GM21360 (cell line): Measurements from ENCODE around the gene TEX11.
"Not testable (repeated sequence)": the region's sequence is repeated elsewhere in the genome, so short reads cannot be mapped to it uniquely, and the experiment has no call there.

Experiments used
- ATAC-seq: cut with Tn5 transposase; IDR thresholded peaks from one replicate; pipeline ENCODE4 v1.9.1; 2021; ENCODE audit warnings: mild to moderate bottlenecking, moderate library complexity; ENCODE audit not compliant: unreplicated experiment

TEX11 gene

DNA sequence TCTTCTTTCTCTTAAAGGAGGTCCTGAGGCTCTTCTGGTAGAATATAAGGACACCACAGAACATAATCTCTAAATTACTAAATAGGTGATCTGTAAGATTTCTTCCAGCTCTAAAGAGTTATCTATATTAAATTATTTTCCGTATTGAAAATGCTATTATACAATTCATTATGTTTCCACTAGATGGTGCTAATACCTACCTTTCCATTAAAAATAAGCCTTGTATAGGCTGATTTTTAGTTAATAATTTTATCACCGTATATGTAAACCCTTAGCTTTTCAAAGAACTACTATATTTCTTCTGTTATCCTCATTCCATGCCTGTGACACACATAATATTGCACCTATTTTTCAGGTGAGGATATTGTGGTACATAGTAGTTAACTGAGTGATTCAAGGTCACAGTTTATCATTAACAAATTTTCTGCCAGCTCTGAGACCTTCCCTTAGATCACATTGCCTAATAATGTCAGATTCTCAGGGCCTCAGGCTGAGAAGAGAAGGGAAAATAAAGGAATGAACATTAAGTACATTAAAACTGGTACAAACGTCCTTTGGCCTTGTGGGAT is 138.8 kb downstream of the TEX11 start:
- ATAC-seq = no peak

DNA sequence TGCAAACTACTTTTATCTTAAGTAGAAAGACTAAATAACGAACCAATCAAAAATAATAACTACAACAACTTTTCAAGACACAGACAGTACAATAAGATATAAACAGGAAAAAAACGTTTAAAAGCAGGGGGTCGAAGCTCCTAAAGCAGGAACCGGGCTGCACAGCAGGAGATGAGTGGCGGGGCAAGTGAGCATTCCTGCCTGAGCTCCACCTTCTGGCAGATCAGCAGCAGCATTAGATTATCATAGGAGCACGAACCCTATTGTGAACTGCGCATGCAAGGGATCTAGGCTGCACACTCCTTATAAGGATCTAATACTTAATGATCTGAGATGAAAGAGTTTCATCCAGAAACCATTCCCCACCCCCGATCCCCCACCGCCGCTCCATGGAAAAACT is 146.2 kb downstream of the TEX11 start:
- ATAC-seq = no peak

DNA sequence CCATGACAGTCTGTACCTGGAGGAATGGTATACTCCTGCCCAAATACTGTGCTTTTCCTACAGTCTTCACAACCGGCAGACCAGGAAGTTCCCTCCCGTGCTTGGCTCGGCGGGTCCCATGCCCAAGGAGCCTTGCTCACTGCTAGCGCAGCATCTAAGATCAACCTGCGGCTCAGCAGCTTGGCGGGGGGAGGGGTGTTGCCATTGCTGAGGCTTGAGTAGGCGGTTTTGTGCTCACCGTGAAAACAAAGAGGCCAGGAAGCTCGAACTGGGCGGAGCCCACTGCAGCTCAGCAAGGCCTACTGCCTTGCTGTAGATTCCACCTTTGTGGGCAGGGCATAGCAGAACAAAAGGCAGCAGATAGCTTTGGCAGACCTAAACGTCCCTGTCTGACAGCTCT is 152.7 kb downstream of the TEX11 start:
- ATAC-seq = no peak

DNA sequence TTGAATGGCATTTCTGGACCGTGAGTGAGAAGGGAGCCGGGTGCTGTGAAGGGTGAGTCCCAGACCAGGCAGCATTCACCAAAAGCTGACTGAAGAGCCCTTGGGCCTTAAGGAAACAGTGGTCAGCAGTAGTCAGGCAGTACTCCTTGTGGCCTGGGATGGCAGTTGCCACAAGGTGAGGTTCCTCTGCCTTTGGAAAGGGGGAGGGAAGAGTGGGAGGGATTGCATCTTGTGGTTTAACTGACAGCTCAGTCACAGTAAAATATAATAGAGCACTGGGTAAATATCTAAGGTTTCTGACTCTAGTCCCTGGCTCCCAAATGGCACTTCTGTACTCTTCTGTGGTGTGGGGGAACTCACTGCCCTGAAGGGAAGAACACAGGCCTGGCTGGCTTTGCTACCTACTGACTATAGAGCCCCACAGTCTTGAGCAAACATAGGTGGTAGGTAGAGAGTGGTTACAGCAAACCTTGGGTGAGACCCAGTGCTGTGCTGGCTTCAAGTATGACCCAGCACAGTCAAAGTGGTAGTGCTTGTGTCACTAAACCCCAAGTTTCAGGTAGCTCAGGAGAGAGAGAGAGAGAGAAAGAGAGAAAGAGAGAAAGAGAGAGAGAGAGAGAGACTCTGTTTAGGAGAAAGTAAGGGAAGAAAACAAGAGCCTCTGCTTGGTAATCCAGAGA is 154.2 kb downstream of the TEX11 start:
- no peak for ATAC-seq

DNA sequence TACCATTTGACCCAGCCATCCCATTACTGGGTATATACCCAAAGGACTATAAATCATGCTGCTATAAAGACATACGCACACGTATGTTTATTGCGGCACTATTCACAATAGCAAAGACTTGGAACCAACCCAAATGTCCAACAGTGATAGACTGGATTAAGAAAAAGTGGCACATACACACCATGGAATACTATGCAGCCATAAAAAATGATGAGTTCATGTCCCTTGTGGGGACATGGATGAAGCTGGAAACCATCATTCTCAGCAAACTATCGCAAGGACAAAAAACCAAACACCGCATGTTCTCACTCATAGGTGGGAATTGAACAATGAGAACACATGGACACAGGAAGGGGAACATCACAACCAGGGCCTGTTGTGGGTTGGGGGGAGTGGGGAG is 174.7 kb downstream of the TEX11 start:
- not testable (repeated sequence) for ATAC-seq

DNA sequence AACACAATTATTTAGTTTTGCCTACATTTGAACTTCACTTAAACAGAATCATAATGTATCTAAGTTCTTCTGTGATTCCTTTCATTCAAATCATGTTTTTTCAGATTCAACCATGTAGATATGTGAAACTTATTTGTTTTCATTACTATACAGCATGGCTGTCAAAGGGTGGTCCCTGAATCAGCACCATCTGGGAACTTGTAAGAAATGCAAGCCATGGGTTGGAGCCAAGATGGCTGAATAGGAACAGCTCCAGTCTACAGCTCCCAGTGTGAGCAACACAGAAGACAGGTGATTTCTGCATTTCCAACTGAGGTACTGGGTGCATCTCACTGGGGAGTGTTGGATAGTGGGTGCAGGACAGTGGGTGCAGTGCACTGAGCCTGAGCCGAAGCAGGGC is 180.6 kb downstream of the TEX11 start:
- not testable (repeated sequence) for ATAC-seq

DNA sequence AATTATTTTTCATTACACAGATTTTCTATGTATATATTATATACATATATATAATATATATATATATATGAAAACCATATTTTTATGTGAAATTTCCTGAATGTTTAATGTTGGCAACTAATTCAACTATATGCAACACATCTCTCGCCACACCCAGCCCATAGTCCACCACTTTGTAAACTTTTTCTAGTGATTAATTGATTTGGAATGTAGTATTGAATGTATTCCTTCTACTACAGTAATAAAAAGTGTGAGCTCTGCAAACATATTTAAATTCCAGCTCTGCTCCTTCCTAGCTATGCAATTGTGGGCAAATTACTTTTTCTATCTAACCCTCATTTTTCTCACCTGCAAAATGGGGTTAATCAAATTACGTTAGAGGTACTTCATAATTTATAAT is 187.8 kb downstream of the TEX11 start:
- no peak for ATAC-seq

DNA sequence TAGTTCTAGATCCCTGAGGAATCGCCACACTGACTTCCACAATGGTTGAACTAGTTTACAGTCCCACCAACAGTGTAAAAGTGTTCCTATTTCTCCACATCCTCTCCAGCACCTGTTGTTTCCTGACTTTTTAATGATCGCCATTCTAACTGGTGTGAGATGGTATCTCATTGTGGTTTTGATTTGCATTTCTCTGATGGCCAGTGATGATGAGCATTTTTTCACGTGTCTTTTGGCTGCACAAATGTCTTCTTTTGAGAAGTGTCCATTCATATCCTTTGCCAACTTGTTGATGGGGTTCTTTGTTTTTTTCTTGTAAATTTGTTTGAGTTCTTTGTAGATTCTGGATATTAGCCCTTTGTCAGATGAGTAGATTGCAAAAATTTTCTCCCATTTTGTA is 197.2 kb downstream of the TEX11 start:
- ATAC-seq = not testable (repeated sequence)

DNA sequence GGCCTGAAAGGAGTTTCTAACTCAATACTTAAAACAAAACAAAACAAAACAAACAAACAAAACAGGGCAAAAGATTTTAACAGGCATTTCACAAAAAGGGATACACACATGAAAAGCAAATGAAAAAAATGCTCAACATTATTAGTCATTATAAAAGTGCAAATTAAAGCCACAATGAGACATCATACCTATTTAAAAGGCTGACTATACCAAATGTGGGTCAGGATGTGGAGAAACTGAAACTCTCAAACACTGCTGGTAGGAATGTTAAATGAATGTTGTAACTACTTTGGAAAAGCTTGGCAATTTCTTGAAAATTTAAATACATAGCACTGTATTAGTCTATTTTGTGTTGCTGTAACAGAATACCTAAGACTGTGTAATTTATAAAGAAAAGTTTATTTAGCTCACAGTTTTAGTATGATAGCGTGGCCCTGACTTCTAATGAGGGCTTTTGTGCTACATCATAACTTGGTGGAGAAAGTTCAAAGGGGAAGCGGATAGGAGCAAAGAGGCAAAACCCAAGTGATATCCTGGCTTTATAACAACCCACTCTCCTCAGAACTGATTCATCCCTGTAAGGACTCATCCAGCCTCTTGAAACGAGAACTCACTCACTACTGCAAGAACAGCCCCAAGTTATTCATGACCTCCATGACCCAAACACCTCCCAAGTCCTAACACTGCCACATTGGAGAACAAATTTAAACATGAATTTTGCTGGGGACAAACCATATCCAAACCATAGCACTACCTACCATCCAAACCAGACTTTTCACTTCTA is 214.0 kb downstream of the TEX11 start:
- no peak for ATAC-seq

DNA sequence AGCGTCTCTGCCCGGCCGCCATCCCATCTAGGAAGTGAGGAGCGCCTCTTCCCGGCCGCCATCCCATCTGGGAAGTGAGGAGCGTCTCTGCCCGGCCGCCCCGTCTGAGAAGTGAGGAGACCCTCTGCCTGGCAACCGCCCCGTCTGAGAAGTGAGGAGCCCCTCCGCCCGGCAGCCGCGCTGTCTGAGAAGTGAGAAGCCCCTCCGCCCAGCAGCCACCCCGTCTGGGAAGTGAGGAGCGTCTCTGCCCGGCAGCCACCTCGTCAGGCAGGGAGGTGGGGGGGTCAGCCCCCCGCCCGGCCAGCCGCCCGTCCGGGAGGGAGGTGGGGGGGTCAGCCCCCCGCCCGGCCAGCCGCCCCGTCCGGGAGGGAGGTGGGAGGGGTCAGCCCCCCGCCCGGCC is 229.1 kb downstream of the TEX11 start:
- ATAC-seq = not testable (repeated sequence)

DNA sequence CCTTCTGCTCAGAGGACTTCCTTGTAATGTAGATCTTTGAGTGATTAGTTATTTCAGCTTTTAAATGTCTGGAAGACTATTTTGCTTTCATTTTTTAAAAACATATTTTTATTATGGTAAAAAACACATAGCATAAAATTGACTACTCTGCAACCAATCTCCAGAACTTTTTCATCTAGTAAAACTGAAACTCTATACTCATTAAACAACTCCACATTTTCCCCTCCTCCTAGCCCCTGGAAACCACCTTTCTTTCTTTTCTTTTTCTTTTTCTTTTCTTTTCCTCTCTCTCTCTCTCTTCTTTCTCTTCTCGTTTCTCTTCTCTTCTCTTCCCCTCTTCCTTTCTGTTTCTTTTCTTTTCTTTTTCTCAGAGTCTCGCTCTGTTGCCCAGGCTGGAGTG is 233.2 kb downstream of the TEX11 start:
- ATAC-seq = no peak

DNA sequence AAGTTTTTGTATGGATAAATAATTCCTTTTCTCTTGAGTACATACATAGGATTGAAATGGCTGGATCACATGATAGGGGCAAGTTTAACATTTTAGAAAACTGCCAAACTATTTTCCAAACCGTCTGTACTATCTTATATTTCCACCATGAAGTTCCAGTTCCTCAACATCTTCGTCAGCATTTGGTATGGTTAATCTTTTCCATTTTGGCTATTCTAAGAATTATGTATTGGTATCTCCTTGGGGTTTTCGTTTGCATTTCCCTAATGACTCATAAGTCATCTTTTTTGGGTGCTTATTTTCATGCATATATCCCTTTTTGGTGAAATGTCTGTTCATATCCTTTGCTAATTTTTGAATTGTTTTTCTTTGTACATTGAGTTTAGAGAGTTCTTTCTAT is 236.2 kb downstream of the TEX11 start:
- no peak for ATAC-seq

DNA sequence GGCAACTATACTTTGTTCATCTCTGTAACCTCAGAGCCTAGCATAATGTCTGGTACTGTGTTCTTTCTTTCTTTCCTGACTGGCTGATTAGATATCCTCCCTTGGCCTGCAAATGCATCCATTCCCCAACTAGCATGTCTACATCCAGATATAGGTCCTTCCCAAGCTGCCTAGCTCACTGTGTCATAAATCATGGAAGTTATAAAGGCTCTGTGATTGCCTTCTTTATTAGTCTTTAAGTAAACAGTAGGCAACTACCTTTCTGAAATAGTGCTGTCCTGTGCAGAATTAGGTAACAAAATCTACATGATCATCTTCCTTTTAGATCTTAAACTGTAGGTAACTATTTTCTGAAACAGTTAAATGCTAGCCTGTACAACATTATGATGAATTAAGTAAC is 239.4 kb downstream of the TEX11 start:
- no peak for ATAC-seq

DNA sequence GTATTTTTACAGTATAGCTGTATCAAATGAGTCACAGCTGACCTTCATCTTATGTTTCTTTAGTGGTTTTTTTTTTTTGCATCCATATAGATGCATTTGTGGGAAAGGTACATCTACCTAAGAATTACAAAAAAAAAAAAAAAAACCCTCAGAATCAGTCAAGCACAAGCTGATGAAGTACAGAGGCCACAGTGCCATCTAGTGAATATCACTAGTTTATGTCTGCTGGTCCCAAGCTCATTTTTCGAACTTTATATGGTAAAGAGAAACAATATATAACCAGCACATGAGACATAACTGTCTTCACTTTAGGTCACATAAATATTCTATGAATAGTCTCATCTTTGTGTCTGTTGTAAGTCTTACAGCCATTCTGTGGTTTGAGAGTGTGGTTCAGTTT is 243.8 kb downstream of the TEX11 start:
- ATAC-seq = no peak

DNA sequence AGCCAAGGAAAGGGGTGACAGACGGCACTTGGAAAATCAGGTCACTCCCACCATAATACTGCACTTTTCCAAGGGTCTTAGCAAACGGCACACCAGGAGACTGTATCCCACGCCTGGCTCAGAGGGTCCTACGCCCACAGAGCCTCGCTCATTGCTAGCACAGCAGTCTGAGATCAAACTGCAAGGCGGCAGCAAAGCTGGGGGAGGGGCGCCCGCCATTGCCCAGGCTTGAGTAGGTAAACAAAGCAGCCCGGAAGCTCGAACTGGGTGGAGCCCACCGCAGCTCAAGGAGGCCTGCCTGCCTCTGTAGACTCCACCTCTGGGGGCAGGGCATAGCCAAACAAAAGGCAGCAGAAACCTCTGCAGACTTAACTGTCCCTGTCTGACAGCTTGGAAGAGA is 247.4 kb downstream of the TEX11 start:
- ATAC-seq = not testable (repeated sequence)

DNA sequence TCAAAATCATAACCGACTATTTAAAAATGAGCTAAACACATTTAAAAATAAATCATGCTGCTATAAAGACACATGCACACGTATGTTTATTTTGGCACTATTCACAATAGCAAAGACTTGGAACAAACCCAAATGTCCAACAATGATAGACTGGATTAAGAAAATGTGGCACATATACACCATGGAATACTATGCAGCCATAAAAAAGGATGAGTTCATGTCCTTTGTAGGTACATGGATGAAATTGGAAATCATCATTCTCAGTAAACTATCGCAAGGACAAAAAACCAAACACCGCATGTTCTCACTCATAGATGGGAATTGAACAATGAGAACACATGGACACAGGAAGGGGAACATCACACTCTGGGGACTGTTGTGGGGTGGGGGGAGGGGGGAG is 251.0 kb downstream of the TEX11 start:
- not testable (repeated sequence) for ATAC-seq

DNA sequence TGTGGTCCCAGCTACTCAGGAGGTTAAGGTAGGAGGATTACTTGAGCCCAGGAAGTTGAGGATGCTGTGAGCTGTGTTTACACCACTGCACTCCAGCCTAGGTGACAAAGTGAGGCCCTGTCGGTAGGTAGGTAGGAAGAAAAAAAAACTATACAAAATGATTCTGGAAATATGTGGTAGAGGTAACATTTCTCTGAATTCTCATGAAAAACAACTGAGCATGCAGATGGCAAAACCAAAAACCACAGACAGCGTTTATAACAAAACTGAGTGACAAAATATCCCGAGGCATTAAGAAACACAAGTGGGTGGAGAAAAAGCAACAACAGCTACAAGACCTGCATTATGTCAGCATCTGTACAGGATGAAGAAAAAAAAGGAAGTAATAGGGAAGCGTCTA is 252.2 kb downstream of the TEX11 start:
- no peak for ATAC-seq

DNA sequence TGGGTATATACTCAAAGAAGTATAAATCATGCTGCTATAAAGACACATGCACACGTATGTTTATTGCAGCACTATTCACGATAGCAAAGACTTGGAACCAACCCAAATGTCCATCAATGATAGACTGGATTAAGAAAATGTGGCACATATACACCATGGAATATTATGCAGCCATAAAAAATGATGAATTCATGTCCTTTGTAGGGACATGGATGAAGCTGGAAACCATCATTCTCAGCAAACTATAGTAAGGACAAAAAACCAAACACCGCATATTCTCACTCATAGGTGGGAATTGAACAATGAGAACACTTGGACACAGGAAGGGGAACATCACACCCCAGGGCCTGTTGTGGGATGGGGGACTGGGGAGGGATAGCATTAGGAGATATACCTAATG is 260.6 kb downstream of the TEX11 start:
- ATAC-seq = not testable (repeated sequence)

DNA sequence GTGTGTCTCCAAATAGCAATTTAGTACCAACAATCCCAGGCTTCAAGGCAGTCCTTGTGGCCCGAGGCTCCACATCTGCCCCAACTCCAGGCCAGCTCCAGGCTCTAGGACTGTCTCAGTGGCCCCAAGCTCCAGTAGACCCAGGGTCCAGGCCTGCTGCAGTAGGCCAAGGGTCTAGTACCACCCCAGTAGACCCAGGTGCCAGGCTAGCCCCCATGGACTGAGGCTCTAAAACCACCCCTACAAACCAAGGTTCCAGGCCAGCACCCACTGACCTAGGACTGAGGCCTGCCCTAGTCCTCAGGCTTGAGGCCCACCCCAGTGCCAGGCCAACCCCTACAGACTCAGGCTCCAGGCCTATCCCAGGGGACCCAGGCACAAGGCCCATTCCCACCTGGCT is 272.3 kb downstream of the TEX11 start:
- no peak for ATAC-seq

DNA sequence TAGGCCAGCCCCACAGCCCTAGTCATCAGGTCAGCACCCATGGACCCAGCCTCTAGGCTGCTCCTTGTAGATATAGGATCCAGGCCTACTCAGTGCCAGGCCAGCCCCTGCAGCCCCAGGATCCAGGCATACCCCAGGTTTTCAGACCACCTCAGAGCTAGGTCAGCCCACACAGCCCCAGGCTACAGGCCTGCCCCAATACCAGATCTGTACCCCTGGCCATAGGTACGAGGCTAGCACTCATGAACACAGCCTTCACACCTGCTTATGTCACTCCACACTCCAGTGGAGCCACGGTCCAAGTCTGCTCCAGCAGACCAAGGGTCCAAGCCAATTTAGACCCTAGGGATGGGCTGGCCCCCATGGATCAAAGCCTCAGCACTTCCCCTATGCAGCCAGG is 272.8 kb downstream of the TEX11 start:
- ATAC-seq = no peak

DNA sequence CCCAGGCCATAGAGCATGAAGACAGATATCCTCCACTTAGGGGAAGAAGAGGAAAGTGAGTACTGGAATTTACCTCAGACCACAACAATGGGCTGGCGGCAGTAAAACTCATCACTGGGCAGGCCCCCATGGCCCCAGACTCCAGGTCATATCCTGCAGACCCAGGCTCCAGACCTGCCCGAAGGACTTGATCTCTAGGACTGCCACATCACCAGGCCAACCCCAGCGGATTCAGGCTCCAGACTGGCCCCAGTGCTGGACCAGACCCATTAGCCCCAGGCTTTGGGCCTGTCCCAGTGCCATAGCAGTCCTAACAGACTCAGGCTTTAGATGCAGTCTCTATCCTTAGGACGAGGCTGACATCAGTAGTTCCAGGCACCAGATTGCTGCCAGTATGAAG is 273.3 kb downstream of the TEX11 start:
- no peak for ATAC-seq

DNA sequence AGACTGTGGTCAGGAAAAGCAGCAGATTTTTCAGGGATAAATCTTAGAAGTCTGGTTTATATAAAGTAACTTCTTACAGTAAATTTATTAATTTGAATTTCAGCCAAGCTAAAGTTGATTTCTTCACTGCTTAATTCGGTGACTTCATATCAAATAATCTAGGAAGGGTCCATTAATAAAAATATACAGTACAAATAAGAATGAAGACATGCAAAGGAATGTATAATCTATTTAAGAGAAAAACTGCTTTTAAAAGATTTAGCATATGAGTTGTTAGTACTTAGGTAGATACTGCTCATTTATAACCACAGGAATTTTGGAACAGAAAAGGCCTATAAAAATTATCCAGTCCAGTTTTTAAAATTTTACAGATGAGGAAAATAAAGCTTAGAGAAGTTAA is 286.8 kb downstream of the TEX11 start:
- no peak for ATAC-seq
